ENCODE results near the gene LAMA1. TPM values are rescaled to one million over a fixed set of nuclear protein-coding genes. Genes with fewer than 3 reads are reported as not detected.
"Not testable (repeated sequence)": the region's sequence is repeated elsewhere in the genome, so short reads cannot be mapped to it uniquely, and the experiment has no call there.

LAMA1 gene
- total and polyA plus RNA-seq, 2 donors (not counting 3 experiments of a cell fraction or from before 2014, with no cell fraction given), result 0.04 TPM; not detected in 1

DNA sequence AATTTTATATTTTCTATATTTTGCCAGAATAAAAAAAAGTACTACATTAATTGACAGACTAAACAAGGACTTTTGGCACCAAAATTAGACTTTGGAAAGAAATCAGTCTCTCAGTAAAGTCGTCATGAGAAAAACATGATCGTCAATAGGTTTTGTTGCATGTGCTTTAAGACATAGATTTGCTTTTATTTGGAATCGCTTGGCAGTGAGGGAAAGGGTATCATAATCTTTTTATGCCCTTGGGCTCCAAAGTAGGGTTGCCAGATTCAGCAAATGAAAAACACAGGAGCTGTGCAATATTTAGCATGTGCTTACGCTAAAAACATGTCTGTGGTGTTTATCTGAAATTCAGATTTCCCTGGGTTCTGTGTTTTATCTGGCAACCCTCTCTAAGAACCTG lies 177.6 kb downstream of the LAMA1 start:
- H3K4me1 ChIP-seq (ENCODE audit: control insufficient read depth, extremely low read depth, insufficient read depth, low read length), result no peaks in the 10 kb centered on the region
- H3K9ac ChIP-seq (replicated peaks; ENCODE audit: extremely low read depth, insufficient read depth, low read length), result no peak overlapping the region
- H3K79me2 ChIP-seq (ENCODE audit: control insufficient read depth, insufficient read depth, low read length), result no peaks in the 10 kb centered on the region
- DNase-seq (ENCODE audit: low read depth, low spot score), result no peak
- CTCF ChIA-PET, result interaction anchor here (1.4 kb wide), 1 partner anchor 54 kb away, joined by 4 read pairs; no protein-coding TSS in a partner anchor
- H3K9me1 ChIP-seq (replicated peaks; ENCODE audit: control insufficient read depth, extremely low read depth, insufficient read depth, low read length), result no peaks in the 10 kb centered on the region
- TF ChIP-seq JUN (IDR thresholded peaks at IDR 0.05; ENCODE audit: borderline replicate concordance, insufficient read depth, insufficient read length, low read depth), result no peak
- TF ChIP-seq MYC (IDR thresholded peaks at IDR 0.05; ENCODE audit: low read depth, low read length), result no peak
- no peak for TF ChIP-seq POLR2A (IDR thresholded peaks at IDR 0.05; ENCODE audit: low read depth, low read length)
- TF ChIP-seq FOS (IDR thresholded peaks at IDR 0.05; ENCODE audit: borderline replicate concordance, insufficient read depth, low read length), result no peak
- TF ChIP-seq POLR2AphosphoS5 (IDR thresholded peaks at IDR 0.05; ENCODE audit: insufficient read depth, low read depth, low read length), result no peak
- TF ChIP-seq, protein P1, sequence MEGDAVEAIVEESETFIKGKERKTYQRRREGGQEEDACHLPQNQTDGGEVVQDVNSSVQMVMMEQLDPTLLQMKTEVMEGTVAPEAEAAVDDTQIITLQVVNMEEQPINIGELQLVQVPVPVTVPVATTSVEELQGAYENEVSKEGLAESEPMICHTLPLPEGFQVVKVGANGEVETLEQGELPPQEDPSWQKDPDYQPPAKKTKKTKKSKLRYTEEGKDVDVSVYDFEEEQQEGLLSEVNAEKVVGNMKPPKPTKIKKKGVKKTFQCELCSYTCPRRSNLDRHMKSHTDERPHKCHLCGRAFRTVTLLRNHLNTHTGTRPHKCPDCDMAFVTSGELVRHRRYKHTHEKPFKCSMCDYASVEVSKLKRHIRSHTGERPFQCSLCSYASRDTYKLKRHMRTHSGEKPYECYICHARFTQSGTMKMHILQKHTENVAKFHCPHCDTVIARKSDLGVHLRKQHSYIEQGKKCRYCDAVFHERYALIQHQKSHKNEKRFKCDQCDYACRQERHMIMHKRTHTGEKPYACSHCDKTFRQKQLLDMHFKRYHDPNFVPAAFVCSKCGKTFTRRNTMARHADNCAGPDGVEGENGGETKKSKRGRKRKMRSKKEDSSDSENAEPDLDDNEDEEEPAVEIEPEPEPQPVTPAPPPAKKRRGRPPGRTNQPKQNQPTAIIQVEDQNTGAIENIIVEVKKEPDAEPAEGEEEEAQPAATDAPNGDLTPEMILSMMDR (IDR thresholded peaks at IDR 0.05; ENCODE audit: extremely low read depth in 1 of 2, insufficient read depth in 1 of 2, low read depth in 1 of 2, low read length in 2 of 2), result no peak
- TF ChIP-seq GATA2 (IDR thresholded peaks at IDR 0.05; ENCODE audit: insufficient read depth, insufficient read length, low read depth, low read length), result no peak
- no peak for TF ChIP-seq EZH2 (IDR thresholded peaks at IDR 0.05; ENCODE audit: borderline replicate concordance, low read depth, low read length, severe bottlenecking)
- TF ChIP-seq, protein P2, sequence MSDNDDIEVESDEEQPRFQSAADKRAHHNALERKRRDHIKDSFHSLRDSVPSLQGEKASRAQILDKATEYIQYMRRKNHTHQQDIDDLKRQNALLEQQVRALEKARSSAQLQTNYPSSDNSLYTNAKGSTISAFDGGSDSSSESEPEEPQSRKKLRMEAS (IDR thresholded peaks at IDR 0.05; ENCODE audit: insufficient read depth, insufficient read length), result no peak
- no peak overlapping the region for H3K4me2 ChIP-seq (ENCODE audit: insufficient read depth, low read length)
- no peak overlapping the region for H3K27ac ChIP-seq (ENCODE audit: insufficient read depth, low read depth, low read length)
- no peaks in the 10 kb centered on the region for H4K20me1 ChIP-seq (replicated peaks; ENCODE audit: control insufficient read depth, extremely low read depth, insufficient read depth, low read length)
- no peak overlapping the region for H2AFZ ChIP-seq (ENCODE audit: low read depth, low read length)
- H3K9me3 ChIP-seq (replicated peaks; ENCODE audit: control insufficient read depth, insufficient read depth, low read length), result no peaks in the 10 kb centered on the region
- dilution Hi-C loops (cut with MboI; ENCODE audit: extremely low pct_ligation_motif_present, low sequenced_read_pairs) (no loop called here), intact Hi-C loops (cut with micrococcal nuclease) (no loop called here)
- peaks cover 0 to 2% of the 10 kb centered on the region in 2 experiments for H3K27me3 ChIP-seq (ENCODE audit: control insufficient read depth in 2 of 2, insufficient read depth in 2 of 2, low read length in 2 of 2)
- no peak overlapping the region for H3K4me3 ChIP-seq (replicated peaks in 1 of 3; ENCODE audit: insufficient read depth in 1 of 3, low read depth in 1 of 3, low read length in 3 of 3)
- POLR2A ChIA-PET, result no interaction called here
- BruUV-seq (replicated peaks), result no TSS peak
- no peak for FAIRE-seq
- no peaks in the 10 kb centered on the region for H3K36me3 ChIP-seq (ENCODE audit: control insufficient read depth in 2 of 2, extremely low read depth in 1 of 2, insufficient read depth in 2 of 2, low read length in 2 of 2)

DNA sequence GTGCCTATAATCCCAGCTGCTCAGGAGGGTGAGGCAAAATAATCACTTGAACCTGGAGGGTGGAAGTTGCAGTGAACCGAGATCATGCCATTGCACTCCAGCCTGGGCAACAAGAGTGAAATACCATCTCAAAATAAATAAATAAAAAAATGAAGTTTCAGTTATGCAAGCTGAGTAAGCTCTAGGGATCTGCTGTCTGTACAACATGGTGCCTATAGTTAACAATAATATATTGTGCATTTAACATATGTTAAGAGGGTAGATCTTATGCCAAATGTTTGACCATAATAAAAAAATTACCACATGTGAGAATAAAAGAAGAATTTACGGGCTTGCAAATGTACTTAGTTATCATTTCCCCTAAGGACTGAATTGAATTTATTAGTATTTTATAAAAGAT lies 179.2 kb downstream of the LAMA1 start:
- H3K4me1 ChIP-seq (ENCODE audit: control insufficient read depth, extremely low read depth, insufficient read depth, low read length); H3K4me3 ChIP-seq (replicated peaks in 1 of 3; ENCODE audit: insufficient read depth in 1 of 3, low read depth in 1 of 3, low read length in 3 of 3); dilution Hi-C loops (cut with MboI; ENCODE audit: extremely low pct_ligation_motif_present, low sequenced_read_pairs); H3K79me2 ChIP-seq (ENCODE audit: control insufficient read depth, insufficient read depth, low read length); H4K20me1 ChIP-seq (replicated peaks; ENCODE audit: control insufficient read depth, extremely low read depth, insufficient read depth, low read length); BruUV-seq (replicated peaks); DNase-seq (ENCODE audit: low read depth, low spot score); H3K27ac ChIP-seq (ENCODE audit: insufficient read depth, low read depth, low read length); H3K27me3 ChIP-seq (ENCODE audit: control insufficient read depth in 2 of 2, insufficient read depth in 2 of 2, low read length in 2 of 2); H3K4me2 ChIP-seq (ENCODE audit: insufficient read depth, low read length); H3K36me3 ChIP-seq (ENCODE audit: control insufficient read depth in 2 of 2, extremely low read depth in 1 of 2, insufficient read depth in 2 of 2, low read length in 2 of 2); H3K9me1 ChIP-seq (replicated peaks; ENCODE audit: control insufficient read depth, extremely low read depth, insufficient read depth, low read length); CTCF ChIA-PET; FAIRE-seq; H2AFZ ChIP-seq (ENCODE audit: low read depth, low read length); H3K9ac ChIP-seq (replicated peaks; ENCODE audit: extremely low read depth, insufficient read depth, low read length); intact Hi-C loops (cut with micrococcal nuclease); H3K9me3 ChIP-seq (replicated peaks; ENCODE audit: control insufficient read depth, insufficient read depth, low read length): not testable (repeated sequence)
- POLR2A ChIA-PET, result interaction anchor here (0.6 kb wide), 1 partner anchor 1524 kb away, joined by 4 read pairs; no protein-coding TSS in a partner anchor

Data from endothelial cell of umbilical vein (primary cell).